HG03521 (cell line): ENCODE results near the gene KRT85.
"Not testable (repeated sequence)": the region's sequence is repeated elsewhere in the genome, so short reads cannot be mapped to it uniquely, and the experiment has no call there.

Experiments
- ATAC-seq: cut with Tn5 transposase; IDR thresholded peaks from one replicate; pipeline ENCODE4 v1.9.1; 2021; ENCODE audit warnings: mild to moderate bottlenecking, moderate library complexity; ENCODE audit not compliant: unreplicated experiment

KRT85 gene

GRCh38 chr12:52327830-52328500 lies 39.3 kb downstream of the KRT85 start:
- no peak for ATAC-seq

GRCh38 chr12:52327052-52327829 lies 40.0 kb downstream of the KRT85 start:
- ATAC-seq, result peak; percentile 78

- ATAC-seq, result no peak
Measured at GRCh38 chr12:52324153-52324444, 43.2 kb downstream of the KRT85 start.

- ATAC-seq, result no peak
Measured at GRCh38 chr12:52323416-52324152, 43.7 kb downstream of the KRT85 start.

GRCh38 chr12:52323001-52323400 lies 44.3 kb downstream of the KRT85 start:
- no peak for ATAC-seq

- no peak for ATAC-seq
Measured at GRCh38 chr12:52322069-52322468, 45.2 kb downstream of the KRT85 start.

GRCh38 chr12:52321418-52321817 lies 45.9 kb downstream of the KRT85 start:
- ATAC-seq, result no peak

GRCh38 chr12:52320784-52321400 lies 46.4 kb downstream of the KRT85 start, which contains the start of gene KRT83:
TSS of gene KRT83 (minus strand) at chr12:52321398. CDS start at chr12:52321335, 63 bp downstream.
- ATAC-seq, result no peak

- ATAC-seq, result no peak
Measured at GRCh38 chr12:52319097-52319496, 48.2 kb downstream of the KRT85 start.

- ATAC-seq, result no peak
Measured at GRCh38 chr12:52318241-52318990, 48.9 kb downstream of the KRT85 start.

- ATAC-seq, result no peak
Measured at GRCh38 chr12:52317468-52318052, 49.7 kb downstream of the KRT85 start.

GRCh38 chr12:52316701-52317100 lies 50.6 kb downstream of the KRT85 start:
- ATAC-seq, result no peak

- no peak for ATAC-seq
Measured at GRCh38 chr12:52316290-52316689, 51.0 kb downstream of the KRT85 start.

- not testable (repeated sequence) for ATAC-seq
Measured at GRCh38 chr12:52315721-52316120, 51.6 kb downstream of the KRT85 start.

GRCh38 chr12:52314511-52314910 lies 52.8 kb downstream of the KRT85 start:
- ATAC-seq, result no peak

GRCh38 chr12:52313926-52314325 lies 53.4 kb downstream of the KRT85 start:
- ATAC-seq, result no peak

GRCh38 chr12:52313461-52313860 lies 53.8 kb downstream of the KRT85 start:
- ATAC-seq, result no peak

GRCh38 chr12:52312086-52312485 lies 55.2 kb downstream of the KRT85 start:
- ATAC-seq, result no peak

- no peak for ATAC-seq
Measured at GRCh38 chr12:52311285-52311648, 56.0 kb downstream of the KRT85 start.

GRCh38 chr12:52310622-52311284 lies 56.5 kb downstream of the KRT85 start:
- no peak for ATAC-seq
